ENCODE results near the gene FSTL4.

Gene FSTL4

GRCh38 chr5:133278317-133278716 is 334.0 kb downstream of the FSTL4 start:
- no peak for DNase-seq

GRCh38 chr5:133277744-133278143 is 334.6 kb downstream of the FSTL4 start:
- no peak for DNase-seq

GRCh38 chr5:133276171-133276570 is 336.2 kb downstream of the FSTL4 start:
- DNase-seq, result no peak

GRCh38 chr5:133275631-133276030 is 336.7 kb downstream of the FSTL4 start:
- no peak for DNase-seq

- DNase-seq, result no peak
Measured at GRCh38 chr5:133274597-133274935, 337.8 kb downstream of the FSTL4 start.

GRCh38 chr5:133273661-133274596 is 338.4 kb downstream of the FSTL4 start:
- DNase-seq, result no peak

- DNase-seq, result no peak
Measured at GRCh38 chr5:133272345-133272744, 340.0 kb downstream of the FSTL4 start.

GRCh38 chr5:133271606-133272005 is 340.7 kb downstream of the FSTL4 start:
- no peak for DNase-seq

- no peak for DNase-seq
Measured at GRCh38 chr5:133269691-133270090, 342.6 kb downstream of the FSTL4 start.

GRCh38 chr5:133267601-133268000 is 344.7 kb downstream of the FSTL4 start:
- DNase-seq, result no peak

GRCh38 chr5:133266966-133267365 is 345.4 kb downstream of the FSTL4 start:
- no peak for DNase-seq

- no peak for DNase-seq
Measured at GRCh38 chr5:133266527-133266878, 345.8 kb downstream of the FSTL4 start.

GRCh38 chr5:133265720-133266526 is 346.4 kb downstream of the FSTL4 start:
- no peak for DNase-seq

- DNase-seq, result no peak
Measured at GRCh38 chr5:133265257-133265656, 347.1 kb downstream of the FSTL4 start.

GRCh38 chr5:133262690-133263089 is 349.7 kb downstream of the FSTL4 start:
- DNase-seq, result no peak

- no peak for DNase-seq
Measured at GRCh38 chr5:133261993-133262392, 350.3 kb downstream of the FSTL4 start.

GRCh38 chr5:133260715-133261114 is 351.6 kb downstream of the FSTL4 start:
- no peak for DNase-seq

- no peak for DNase-seq
Measured at GRCh38 chr5:133259199-133259997, 352.9 kb downstream of the FSTL4 start.

GRCh38 chr5:133257977-133258376 is 354.4 kb downstream of the FSTL4 start:
- DNase-seq, result no peak

- no peak for DNase-seq
Measured at GRCh38 chr5:133256276-133256675, 356.1 kb downstream of the FSTL4 start.

GRCh38 chr5:133254803-133255202 is 357.5 kb downstream of the FSTL4 start:
- no peak for DNase-seq

- no peak for DNase-seq
Measured at GRCh38 chr5:133253671-133254070, 358.7 kb downstream of the FSTL4 start.

GRCh38 chr5:133253070-133253469 is 359.3 kb downstream of the FSTL4 start:
- no peak for DNase-seq
